ENCODE measurements around the gene THAP3.

THAP3 gene

DNA sequence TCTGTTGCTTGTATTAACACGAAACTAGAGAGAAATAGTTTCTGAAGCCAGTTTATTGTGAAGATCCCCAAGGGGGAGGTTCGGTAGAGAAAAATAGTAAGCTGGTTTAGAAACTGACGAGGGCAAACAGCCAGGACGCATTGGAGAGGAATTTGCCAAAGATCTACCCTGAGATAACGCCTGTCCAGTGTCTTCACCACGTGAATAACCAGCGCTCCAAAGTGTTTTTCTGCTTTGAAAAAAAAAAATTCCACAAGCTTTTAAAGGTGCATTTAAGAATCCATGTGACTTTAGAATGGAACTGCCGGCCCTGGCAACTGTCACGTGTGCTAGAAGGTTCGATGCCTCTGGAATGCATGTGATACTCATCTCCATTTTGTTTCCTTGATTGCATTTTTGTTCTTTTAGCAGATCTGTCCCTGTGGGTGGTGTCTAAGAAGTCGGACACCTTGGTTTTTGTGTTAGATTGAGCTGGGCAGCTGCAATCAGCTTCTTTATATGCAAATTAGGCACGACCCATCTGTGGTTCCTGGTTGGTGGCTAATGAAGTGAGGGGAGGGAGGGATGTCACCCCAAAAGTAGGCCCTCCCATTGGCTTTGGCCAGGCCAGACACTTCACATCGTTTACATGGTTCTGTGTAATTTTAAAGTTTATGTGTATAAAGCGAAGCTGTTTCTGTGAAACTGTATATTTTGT is 1.3 kb upstream of the THAP3 start:
- no peak overlapping the region for H3K4me3 ChIP-seq (replicated peaks; ENCODE audit: low read depth, low read length)
- TF ChIP-seq, protein P1, sequence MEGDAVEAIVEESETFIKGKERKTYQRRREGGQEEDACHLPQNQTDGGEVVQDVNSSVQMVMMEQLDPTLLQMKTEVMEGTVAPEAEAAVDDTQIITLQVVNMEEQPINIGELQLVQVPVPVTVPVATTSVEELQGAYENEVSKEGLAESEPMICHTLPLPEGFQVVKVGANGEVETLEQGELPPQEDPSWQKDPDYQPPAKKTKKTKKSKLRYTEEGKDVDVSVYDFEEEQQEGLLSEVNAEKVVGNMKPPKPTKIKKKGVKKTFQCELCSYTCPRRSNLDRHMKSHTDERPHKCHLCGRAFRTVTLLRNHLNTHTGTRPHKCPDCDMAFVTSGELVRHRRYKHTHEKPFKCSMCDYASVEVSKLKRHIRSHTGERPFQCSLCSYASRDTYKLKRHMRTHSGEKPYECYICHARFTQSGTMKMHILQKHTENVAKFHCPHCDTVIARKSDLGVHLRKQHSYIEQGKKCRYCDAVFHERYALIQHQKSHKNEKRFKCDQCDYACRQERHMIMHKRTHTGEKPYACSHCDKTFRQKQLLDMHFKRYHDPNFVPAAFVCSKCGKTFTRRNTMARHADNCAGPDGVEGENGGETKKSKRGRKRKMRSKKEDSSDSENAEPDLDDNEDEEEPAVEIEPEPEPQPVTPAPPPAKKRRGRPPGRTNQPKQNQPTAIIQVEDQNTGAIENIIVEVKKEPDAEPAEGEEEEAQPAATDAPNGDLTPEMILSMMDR (IDR thresholded peaks at IDR 0.05; ENCODE audit: low read depth, low read length, missing control alignments): no peak
- DNase-seq (ENCODE audit: extremely low read depth, low read depth): no peak

DNA sequence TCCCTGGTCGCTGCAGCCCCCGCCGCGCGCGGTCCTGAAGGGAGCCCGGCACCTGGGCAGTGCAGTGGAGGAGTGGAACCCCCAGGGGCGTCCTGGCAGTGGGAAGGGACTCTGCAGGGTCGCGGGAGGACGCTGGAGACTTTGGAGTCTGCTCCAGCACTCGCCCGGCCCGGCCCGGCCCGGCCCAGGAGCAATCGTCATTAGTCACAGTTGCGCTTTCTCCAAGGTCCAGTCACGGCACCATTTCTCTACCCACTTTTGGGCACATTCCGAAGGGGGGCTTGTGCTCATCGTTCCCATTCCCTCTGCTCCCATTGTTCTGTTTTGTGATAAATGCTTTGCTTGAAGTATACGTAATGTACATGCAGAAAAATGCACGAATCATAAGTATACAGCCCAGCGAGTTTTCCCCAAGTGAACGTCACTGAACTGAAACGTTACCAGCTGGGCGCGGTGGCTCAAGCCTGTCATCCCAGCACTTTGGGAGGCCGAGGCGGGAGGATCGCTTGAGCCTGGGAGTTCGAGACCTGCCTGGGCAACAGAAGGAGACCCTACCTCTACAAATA is 999 bp downstream of the THAP3 start:
- H3K4me3 ChIP-seq (replicated peaks; ENCODE audit: low read depth, low read length): peak overlapping the region; percentile 74
- TF ChIP-seq, protein P1 (IDR thresholded peaks at IDR 0.05; ENCODE audit: low read depth, low read length, missing control alignments): no peak
- no peak for DNase-seq (ENCODE audit: extremely low read depth, low read depth)

DNA sequence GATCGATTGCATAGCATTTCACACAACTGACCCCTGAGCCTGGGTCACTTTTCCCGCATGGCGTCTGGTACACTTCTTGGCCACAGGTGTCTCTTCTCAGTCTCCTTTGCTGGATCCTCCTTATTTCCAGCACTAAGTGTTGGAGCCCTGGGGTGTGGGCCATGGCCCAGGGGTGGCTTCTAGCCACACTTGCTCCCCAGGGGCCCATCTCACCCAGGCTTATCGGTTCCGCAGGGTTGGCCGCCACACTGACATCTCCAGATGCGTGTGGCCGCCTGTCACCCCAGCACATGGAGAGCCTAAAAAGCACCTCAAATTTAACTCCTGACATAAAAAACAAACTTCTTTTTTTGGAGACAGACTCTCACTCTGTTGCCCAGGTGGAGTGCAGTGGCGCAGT is 2.4 kb downstream of the THAP3 start:
- TF ChIP-seq, protein P1 (IDR thresholded peaks at IDR 0.05; ENCODE audit: low read depth, low read length, missing control alignments): no peak
- no peak for DNase-seq (ENCODE audit: extremely low read depth, low read depth)
- no peak overlapping the region for H3K4me3 ChIP-seq (replicated peaks; ENCODE audit: low read depth, low read length)

DNA sequence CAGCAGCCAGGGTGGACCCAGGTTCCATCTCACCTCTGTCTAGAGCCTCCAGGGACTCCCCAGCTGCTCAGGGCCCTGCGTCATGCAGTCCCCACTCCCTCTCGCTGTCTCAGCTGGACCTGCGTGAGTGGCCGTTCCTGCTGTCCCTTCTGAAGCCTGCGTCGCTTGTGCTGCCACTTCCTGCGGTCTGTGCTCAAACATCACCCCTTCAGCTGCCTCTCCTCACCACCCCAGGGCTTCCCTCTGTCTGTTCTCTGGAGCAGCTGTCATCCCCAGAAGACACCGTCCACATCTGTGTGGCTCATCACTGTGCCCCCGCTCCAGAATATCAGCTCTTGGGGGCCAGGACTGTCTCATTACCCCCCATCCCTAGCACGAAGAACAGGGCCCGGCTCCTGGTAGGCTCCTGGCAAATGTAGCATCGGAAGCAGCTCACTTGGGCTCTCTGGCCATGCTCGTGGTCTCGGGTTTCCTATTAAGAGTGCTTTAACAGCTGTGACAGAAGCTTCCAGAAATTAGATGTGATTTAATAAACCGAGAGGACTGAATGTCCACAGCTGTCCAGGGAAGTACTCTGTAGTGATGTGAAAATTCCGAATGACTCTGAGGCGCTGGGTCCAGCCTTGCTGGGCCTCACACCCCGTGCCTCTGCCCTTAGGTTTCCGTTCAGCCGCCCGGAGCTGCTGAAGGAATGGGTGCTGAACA is 3.3 kb downstream of the THAP3 start:
- H3K4me3 ChIP-seq (replicated peaks; ENCODE audit: low read depth, low read length): no peak overlapping the region
- TF ChIP-seq, protein P1 (IDR thresholded peaks at IDR 0.05; ENCODE audit: low read depth, low read length, missing control alignments): no peak
- DNase-seq (ENCODE audit: extremely low read depth, low read depth): no peak

DNA sequence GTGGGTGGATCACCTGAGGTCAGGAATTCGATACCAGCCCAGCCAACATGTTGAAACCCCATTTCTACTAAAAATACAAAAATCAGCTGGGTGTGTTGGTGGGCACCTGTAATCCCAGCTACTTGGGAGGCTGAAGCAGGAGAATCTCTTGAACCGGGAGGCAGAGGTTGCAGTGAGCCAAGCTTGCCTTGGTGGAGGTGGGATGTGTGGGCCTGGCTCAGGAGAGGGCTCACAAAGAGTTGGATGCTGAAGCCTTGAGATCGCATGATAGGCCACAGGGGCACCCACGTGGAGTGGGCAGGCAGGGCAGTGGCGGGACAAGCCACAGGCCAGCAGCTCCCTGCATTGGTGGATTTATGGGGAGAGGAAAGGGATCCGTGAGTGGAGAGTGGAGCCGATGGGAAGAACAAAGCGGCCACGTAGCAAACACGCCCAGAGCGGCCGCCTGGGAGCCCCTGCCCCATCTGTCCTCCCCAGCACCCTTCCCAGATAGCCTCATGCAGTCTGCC is 4.4 kb downstream of the THAP3 start:
- DNase-seq (ENCODE audit: extremely low read depth, low read depth): no peak
- TF ChIP-seq, protein P1 (IDR thresholded peaks at IDR 0.05; ENCODE audit: low read depth, low read length, missing control alignments): no peak
- no peak overlapping the region for H3K4me3 ChIP-seq (replicated peaks; ENCODE audit: low read depth, low read length)

DNA sequence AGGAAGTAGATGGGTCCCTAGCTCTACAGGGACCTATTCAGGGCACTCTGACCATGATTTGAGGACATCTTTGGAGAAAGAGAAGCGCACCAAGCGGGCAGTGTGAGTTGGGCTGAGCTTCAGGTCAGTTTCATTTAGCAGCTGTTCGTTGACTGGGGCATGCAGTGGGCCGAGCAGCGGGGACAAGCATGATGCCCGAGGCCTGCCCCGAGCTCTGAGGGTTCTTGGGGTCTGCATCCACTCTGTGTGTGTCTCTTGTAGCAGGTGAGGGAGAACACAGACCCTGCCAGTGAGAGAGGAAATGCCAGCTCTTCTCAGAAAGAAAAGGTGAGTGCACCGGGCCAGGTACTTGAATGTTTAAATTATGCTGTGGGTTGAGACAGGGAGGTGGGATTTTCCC is 5.4 kb downstream of the THAP3 start:
- no peak overlapping the region for H3K4me3 ChIP-seq (replicated peaks; ENCODE audit: low read depth, low read length)
- no peak for DNase-seq (ENCODE audit: extremely low read depth, low read depth)
- TF ChIP-seq, protein P1 (IDR thresholded peaks at IDR 0.05; ENCODE audit: low read depth, low read length, missing control alignments): no peak

Data from HFF-Myc (cell line).